ENCODE measurements around the gene CRIM1. TPM values are rescaled to one million over a fixed set of nuclear protein-coding genes. Genes with fewer than 3 reads are reported as not detected.

The CRIM1 gene
- total and polyA plus RNA-seq, 2 experiments from 2014 or later = 76.4 to 485 TPM

- Histone ChIP-seq H3K9ac (peak overlapping the region; percentile 16; the same call in 1 of the 2 replicates), H3K79me2 (ENCODE audit: insufficient read depth) (peaks cover 90% of the 10 kb centered on the region), H3K9me2 (ENCODE audit: insufficient read depth) (no peaks in the 10 kb centered on the region), H3K4me1 (ENCODE audit: insufficient read depth) (peaks cover 82% of the 10 kb centered on the region), H2AFZ (no peak overlapping the region), H3K36me3 (ENCODE audit: low read depth) (peaks cover 62% of the 10 kb centered on the region), H3F3A (ENCODE audit: insufficient read depth) (peaks cover 98% of the 10 kb centered on the region), H3K9me3 (ENCODE audit: low read depth) (no peaks in the 10 kb centered on the region), H3K27ac (peak overlapping the region; percentile 62), H4K20me1 (ENCODE audit: insufficient read depth) (no peaks in the 10 kb centered on the region), H3K4me2 (ENCODE audit: unreplicated experiment) (peak overlapping the region; percentile 54), H3K4me3 (peak overlapping the region; percentile 16), H3K27me3 (replicated peaks; ENCODE audit: insufficient read depth) (no peaks in the 10 kb centered on the region)
- no peak for DNase-seq
- in situ Hi-C loops (cut with MboI) = no loop called here
- TF ChIP-seq EZH2 (IDR thresholded peaks at IDR 0.05; ENCODE audit: insufficient read depth, poor library complexity, severe bottlenecking) = no peak
- no peak for TF ChIP-seq EZH2phosphoT487 (IDR thresholded peaks at IDR 0.05; ENCODE audit: insufficient read depth, low read depth)
- WGBS, 2 experiments (ENCODE audit: low coverage in 1 of 2, low lambda C conversion rate in 2 of 2, missing lambda C conversion rate in 2 of 2) = 46 to 53% methylated on average over 5 of the region's 5 CpGs
Observed at GRCh38 chr2:36451512-36451911, 95.9 kb downstream of the CRIM1 start.

- Histone ChIP-seq H3K4me2 (ENCODE audit: unreplicated experiment) (peak overlapping the region; percentile 54), H3K27ac (peak overlapping the region; percentile 62), H3K36me3 (ENCODE audit: low read depth) (peaks cover 57% of the 10 kb centered on the region), H3K9me3 (ENCODE audit: low read depth) (no peaks in the 10 kb centered on the region), H3K4me3 (no peak overlapping the region), H3K79me2 (ENCODE audit: insufficient read depth) (peaks cover 90% of the 10 kb centered on the region), H4K20me1 (ENCODE audit: insufficient read depth) (no peaks in the 10 kb centered on the region), H3K9ac (no peak overlapping the region), H3F3A (ENCODE audit: insufficient read depth) (peaks cover 96% of the 10 kb centered on the region), H2AFZ (no peak overlapping the region), H3K4me1 (ENCODE audit: insufficient read depth) (peaks cover 88% of the 10 kb centered on the region), H3K27me3 (replicated peaks; ENCODE audit: insufficient read depth) (no peaks in the 10 kb centered on the region), H3K9me2 (ENCODE audit: insufficient read depth) (no peaks in the 10 kb centered on the region)
- in situ Hi-C loops (cut with MboI) = no loop called here
- WGBS, 2 experiments (ENCODE audit: low coverage in 1 of 2, low lambda C conversion rate in 2 of 2, missing lambda C conversion rate in 2 of 2) = 16 to 21% methylated on average over 3 of the region's 3 CpGs
- TF ChIP-seq EZH2phosphoT487 (IDR thresholded peaks at IDR 0.05; ENCODE audit: insufficient read depth, low read depth) (no peak), EZH2 (IDR thresholded peaks at IDR 0.05; ENCODE audit: insufficient read depth, poor library complexity, severe bottlenecking) (no peak)
- peak; percentile 76 for DNase-seq
Observed at GRCh38 chr2:36452260-36452659, 96.7 kb downstream of the CRIM1 start.

GRCh38 chr2:36453652-36454051, 98.1 kb downstream of the CRIM1 start:
- peak; percentile 36 for DNase-seq
- H2AFZ ChIP-seq = no peak overlapping the region
- H3K36me3 ChIP-seq (ENCODE audit: low read depth) = peaks cover 57% of the 10 kb centered on the region
- H3K9ac ChIP-seq = no peak overlapping the region
- H4K20me1 ChIP-seq (ENCODE audit: insufficient read depth) = no peaks in the 10 kb centered on the region
- no peaks in the 10 kb centered on the region for H3K9me2 ChIP-seq (ENCODE audit: insufficient read depth)
- peaks cover 87% of the 10 kb centered on the region for H3K4me1 ChIP-seq (ENCODE audit: insufficient read depth)
- WGBS, 2 experiments (ENCODE audit: low coverage in 1 of 2, low lambda C conversion rate in 2 of 2, missing lambda C conversion rate in 2 of 2) = 59 to 69% methylated on average over 3 of the region's 3 CpGs
- peak overlapping the region; percentile 62; the same call in 1 of the 2 replicates for H3K27ac ChIP-seq
- no peaks in the 10 kb centered on the region for H3K9me3 ChIP-seq (ENCODE audit: low read depth)
- TF ChIP-seq EZH2phosphoT487 (IDR thresholded peaks at IDR 0.05; ENCODE audit: insufficient read depth, low read depth) (no peak), EZH2 (IDR thresholded peaks at IDR 0.05; ENCODE audit: insufficient read depth, poor library complexity, severe bottlenecking) (no peak)
- peaks cover 96% of the 10 kb centered on the region for H3F3A ChIP-seq (ENCODE audit: insufficient read depth)
- peak overlapping the region; percentile 6 for H3K4me2 ChIP-seq (ENCODE audit: unreplicated experiment)
- in situ Hi-C loops (cut with MboI) = no loop called here
- H3K27me3 ChIP-seq (replicated peaks; ENCODE audit: insufficient read depth) = no peaks in the 10 kb centered on the region
- no peak overlapping the region for H3K4me3 ChIP-seq
- H3K79me2 ChIP-seq (ENCODE audit: insufficient read depth) = peaks cover 90% of the 10 kb centered on the region

GRCh38 chr2:36455011-36455410, 99.4 kb downstream of the CRIM1 start:
- H3K9ac ChIP-seq = no peak overlapping the region
- H3K4me3 ChIP-seq = no peak overlapping the region
- peaks cover 96% of the 10 kb centered on the region for H3F3A ChIP-seq (ENCODE audit: insufficient read depth)
- H3K79me2 ChIP-seq (ENCODE audit: insufficient read depth) = peaks cover 90% of the 10 kb centered on the region
- no peak for TF ChIP-seq EZH2 (IDR thresholded peaks at IDR 0.05; ENCODE audit: insufficient read depth, poor library complexity, severe bottlenecking)
- TF ChIP-seq EZH2phosphoT487 (IDR thresholded peaks at IDR 0.05; ENCODE audit: insufficient read depth, low read depth) = no peak
- H3K27me3 ChIP-seq (replicated peaks; ENCODE audit: insufficient read depth) = no peaks in the 10 kb centered on the region
- no peaks in the 10 kb centered on the region for H3K9me3 ChIP-seq (ENCODE audit: low read depth)
- no peaks in the 10 kb centered on the region for H3K9me2 ChIP-seq (ENCODE audit: insufficient read depth)
- H3K27ac ChIP-seq = peak overlapping the region; percentile 43
- H3K4me2 ChIP-seq (ENCODE audit: unreplicated experiment) = no peak overlapping the region
- H3K36me3 ChIP-seq (ENCODE audit: low read depth) = peaks cover 54% of the 10 kb centered on the region
- no peaks in the 10 kb centered on the region for H4K20me1 ChIP-seq (ENCODE audit: insufficient read depth)
- in situ Hi-C loops (cut with MboI) = no loop called here
- H3K4me1 ChIP-seq (ENCODE audit: insufficient read depth) = peaks cover 77% of the 10 kb centered on the region
- no peak overlapping the region for H2AFZ ChIP-seq
- WGBS, 2 experiments (ENCODE audit: low coverage in 1 of 2, low lambda C conversion rate in 2 of 2, missing lambda C conversion rate in 2 of 2) = 87 to 90% methylated on average over 4 of the region's 4 CpGs
- DNase-seq = no peak

- H3K4me2 ChIP-seq (ENCODE audit: unreplicated experiment) = no peak overlapping the region
- H3K36me3 ChIP-seq (ENCODE audit: low read depth) = peaks cover 52% of the 10 kb centered on the region
- peaks cover 96% of the 10 kb centered on the region for H3F3A ChIP-seq (ENCODE audit: insufficient read depth)
- H3K79me2 ChIP-seq (ENCODE audit: insufficient read depth) = peaks cover 92% of the 10 kb centered on the region
- peak overlapping the region; percentile 43 for H3K27ac ChIP-seq
- no peaks in the 10 kb centered on the region for H3K27me3 ChIP-seq (replicated peaks; ENCODE audit: insufficient read depth)
- TF ChIP-seq EZH2 (IDR thresholded peaks at IDR 0.05; ENCODE audit: insufficient read depth, poor library complexity, severe bottlenecking) = no peak
- H3K4me3 ChIP-seq = no peak overlapping the region
- peak; percentile 46 for DNase-seq
- H2AFZ ChIP-seq = no peak overlapping the region
- WGBS, 2 experiments (ENCODE audit: low coverage in 1 of 2, low lambda C conversion rate in 2 of 2, missing lambda C conversion rate in 2 of 2) = 72 to 75% methylated on average over 4 of the region's 4 CpGs
- no peaks in the 10 kb centered on the region for H3K9me2 ChIP-seq (ENCODE audit: insufficient read depth)
- H4K20me1 ChIP-seq (ENCODE audit: insufficient read depth) = no peaks in the 10 kb centered on the region
- no peaks in the 10 kb centered on the region for H3K9me3 ChIP-seq (ENCODE audit: low read depth)
- in situ Hi-C loops (cut with MboI) = no loop called here
- no peak overlapping the region for H3K9ac ChIP-seq
- H3K4me1 ChIP-seq (ENCODE audit: insufficient read depth) = peaks cover 77% of the 10 kb centered on the region
Observed at GRCh38 chr2:36455788-36456187, 100.2 kb downstream of the CRIM1 start.

Data from GM23248 (cell line).